ENCODE results near the gene CDIPT. TPM values are rescaled to one million over a fixed set of nuclear protein-coding genes. Genes with fewer than 3 reads are reported as not detected.

Gene CDIPT
- total RNA-seq, 4 donors from 2014 or later: 80.0 to 121 (median 94.8) TPM

DNA sequence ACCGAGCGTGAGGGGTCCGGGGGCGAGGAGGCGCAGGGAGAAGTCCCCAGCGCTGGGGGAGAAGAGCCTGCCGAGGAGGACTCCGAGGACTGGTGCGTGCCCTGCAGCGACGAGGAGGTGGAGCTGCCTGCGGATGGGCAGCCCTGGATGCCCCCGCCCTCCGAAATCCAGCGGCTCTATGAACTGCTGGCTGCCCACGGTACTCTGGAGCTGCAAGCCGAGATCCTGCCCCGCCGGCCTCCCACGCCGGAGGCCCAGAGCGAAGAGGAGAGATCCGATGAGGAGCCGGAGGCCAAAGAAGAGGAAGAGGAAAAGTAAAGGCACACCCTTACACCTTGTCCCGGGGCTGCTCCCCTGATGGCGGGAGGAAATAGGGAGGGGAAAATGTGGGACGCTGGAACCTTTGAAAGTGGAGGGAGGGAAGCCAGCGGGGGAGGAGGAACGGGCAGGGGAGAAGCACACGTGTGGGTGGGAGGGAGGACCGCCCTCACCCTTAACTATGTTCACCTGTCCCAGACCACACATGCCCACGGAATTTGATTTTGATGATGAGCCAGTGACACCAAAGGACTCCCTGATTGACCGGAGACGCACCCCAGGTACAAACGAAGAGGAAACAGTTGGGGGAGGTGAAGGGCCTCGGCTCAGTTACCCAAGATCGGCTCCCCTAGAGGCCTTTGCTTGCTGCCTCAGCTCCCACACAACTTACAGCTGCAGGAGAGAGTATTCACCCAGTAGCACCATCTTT, 46.2 kb downstream of the CDIPT start:
- Histone ChIP-seq H3K4me1 (peaks cover 0 to 79% (median 61%) of the 10 kb centered on the region in 4 donors), H3K27ac (peak overlapping the region; percentile 93 to 99 (median 96)), H3K9me3 (no peaks in the 10 kb centered on the region), H3K4me3 (peak overlapping the region; percentile 66 to 78 (median 72)), H3K36me3 (peaks cover 0 to 23% (median 0%) of the 10 kb centered on the region in 3 donors), H3K27me3 (no peaks in the 10 kb centered on the region)
- TF ChIP-seq, protein P1, sequence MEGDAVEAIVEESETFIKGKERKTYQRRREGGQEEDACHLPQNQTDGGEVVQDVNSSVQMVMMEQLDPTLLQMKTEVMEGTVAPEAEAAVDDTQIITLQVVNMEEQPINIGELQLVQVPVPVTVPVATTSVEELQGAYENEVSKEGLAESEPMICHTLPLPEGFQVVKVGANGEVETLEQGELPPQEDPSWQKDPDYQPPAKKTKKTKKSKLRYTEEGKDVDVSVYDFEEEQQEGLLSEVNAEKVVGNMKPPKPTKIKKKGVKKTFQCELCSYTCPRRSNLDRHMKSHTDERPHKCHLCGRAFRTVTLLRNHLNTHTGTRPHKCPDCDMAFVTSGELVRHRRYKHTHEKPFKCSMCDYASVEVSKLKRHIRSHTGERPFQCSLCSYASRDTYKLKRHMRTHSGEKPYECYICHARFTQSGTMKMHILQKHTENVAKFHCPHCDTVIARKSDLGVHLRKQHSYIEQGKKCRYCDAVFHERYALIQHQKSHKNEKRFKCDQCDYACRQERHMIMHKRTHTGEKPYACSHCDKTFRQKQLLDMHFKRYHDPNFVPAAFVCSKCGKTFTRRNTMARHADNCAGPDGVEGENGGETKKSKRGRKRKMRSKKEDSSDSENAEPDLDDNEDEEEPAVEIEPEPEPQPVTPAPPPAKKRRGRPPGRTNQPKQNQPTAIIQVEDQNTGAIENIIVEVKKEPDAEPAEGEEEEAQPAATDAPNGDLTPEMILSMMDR (IDR thresholded peaks at IDR 0.05): peak in 1 of 5 experiments; percentile 5
- TF ChIP-seq POLR2A (IDR thresholded peaks at IDR 0.05): no peak
- peak in 1 of 2 donors; percentile 41 for DNase-seq (ENCODE audit: low spot score in 2 of 2)
- 4 to 8% methylated on average over 30 to 37 of the region's 37 CpGs for WGBS, 2 donors

GRCh38 chr16:29815793-29816693, 47.0 kb downstream of the CDIPT start, which contains the start of gene PAGR1:
PAGR1 (plus strand) TSS chr16:29816152; CDS start chr16:29816526, 374 bp downstream.
- Histone ChIP-seq H3K27me3 (no peaks in the 10 kb centered on the region), H3K9me3 (no peaks in the 10 kb centered on the region), H3K4me1 (peaks cover 0 to 73% (median 54%) of the 10 kb centered on the region in 4 donors), H3K4me3 (peak within 1 kb of the TSS; percentile 66 to 78 (median 72)), H3K36me3 (peaks cover 0 to 23% (median 0%) of the 10 kb centered on the region in 3 donors), H3K27ac (peak within 1 kb of the TSS; percentile 93 to 99 (median 96))
- TF ChIP-seq, protein P1 (IDR thresholded peaks at IDR 0.05): peak; percentile 83 to 95 (median 93)
- peak; percentile 72 to 97 for TF ChIP-seq EP300 (IDR thresholded peaks at IDR 0.05)
- peak; percentile 53 to 87 for TF ChIP-seq POLR2A (IDR thresholded peaks at IDR 0.05)
- 0% methylated on average over 58 to 64 of the region's 70 CpGs for WGBS, 2 donors
- peak; percentile 95 to 97 for DNase-seq (ENCODE audit: low spot score in 2 of 2)

GRCh38 chr16:29815032-29815721, 47.8 kb downstream of the CDIPT start:
- Histone ChIP-seq H3K4me1 (peaks cover 0 to 79% (median 62%) of the 10 kb centered on the region in 4 donors), H3K36me3 (peaks cover 0 to 23% (median 0%) of the 10 kb centered on the region in 3 donors), H3K27me3 (no peaks in the 10 kb centered on the region), H3K4me3 (peak overlapping the region; percentile 47 to 78 (median 68)), H3K9me3 (no peaks in the 10 kb centered on the region), H3K27ac (peak overlapping the region; percentile 93 to 99 (median 96))
- DNase-seq (ENCODE audit: low spot score in 2 of 2): no peak
- WGBS, 2 donors: 4 to 5% methylated on average over 39 of the region's 39 CpGs
- TF ChIP-seq, protein P1 (IDR thresholded peaks at IDR 0.05): no peak
- TF ChIP-seq EP300 (IDR thresholded peaks at IDR 0.05) (no peak), POLR2A (IDR thresholded peaks at IDR 0.05) (no peak)

GRCh38 chr16:29814592-29814991, 48.4 kb downstream of the CDIPT start:
- Histone ChIP-seq H3K27me3 (no peaks in the 10 kb centered on the region), H3K27ac (peak overlapping the region in 3 of 4 donors; percentile 93 to 99 (median 94)), H3K4me1 (peaks cover 0 to 79% (median 62%) of the 10 kb centered on the region in 4 donors), H3K9me3 (no peaks in the 10 kb centered on the region), H3K36me3 (peaks cover 0 to 26% (median 0%) of the 10 kb centered on the region in 3 donors), H3K4me3 (peak overlapping the region in 1 of 4 donors; percentile 71)
- 78 to 83% methylated on average over 5 of the region's 5 CpGs for WGBS, 2 donors
- TF ChIP-seq, protein P1 (IDR thresholded peaks at IDR 0.05): no peak
- TF ChIP-seq POLR2A (IDR thresholded peaks at IDR 0.05) (no peak), EP300 (IDR thresholded peaks at IDR 0.05) (no peak)
- no peak for DNase-seq (ENCODE audit: low spot score in 2 of 2)

Data from tibial nerve (tissue), 4 donors.